ENCODE measurements around the gene EPB41L3.

EPB41L3 gene

DNA sequence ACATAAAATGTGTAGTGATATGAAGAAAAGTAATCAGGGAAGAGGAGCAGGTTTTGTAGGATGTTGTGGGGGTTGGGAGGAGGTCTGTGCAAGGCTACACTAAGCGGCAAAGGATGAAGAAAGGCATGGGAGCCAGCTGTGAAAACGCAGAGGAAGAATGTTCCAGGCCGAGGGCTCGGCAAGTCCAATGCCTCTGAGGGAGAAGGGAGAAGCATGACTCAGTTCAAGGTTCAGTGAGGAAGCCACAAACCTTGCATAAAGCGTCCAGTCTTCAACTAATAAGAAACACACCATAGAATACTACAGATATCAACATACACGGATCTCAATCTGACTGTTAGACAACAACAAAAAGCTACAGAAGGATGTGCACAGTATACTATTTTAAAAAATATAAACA lies 16.2 kb downstream of the EPB41L3 start:
- DNase-seq (ENCODE audit: low spot score) = no peak
- POLR2A ChIA-PET (ENCODE audit: low non-redundant PET) = no interaction called here
- CTCF ChIA-PET = no interaction called here
- TF ChIP-seq, protein P1, sequence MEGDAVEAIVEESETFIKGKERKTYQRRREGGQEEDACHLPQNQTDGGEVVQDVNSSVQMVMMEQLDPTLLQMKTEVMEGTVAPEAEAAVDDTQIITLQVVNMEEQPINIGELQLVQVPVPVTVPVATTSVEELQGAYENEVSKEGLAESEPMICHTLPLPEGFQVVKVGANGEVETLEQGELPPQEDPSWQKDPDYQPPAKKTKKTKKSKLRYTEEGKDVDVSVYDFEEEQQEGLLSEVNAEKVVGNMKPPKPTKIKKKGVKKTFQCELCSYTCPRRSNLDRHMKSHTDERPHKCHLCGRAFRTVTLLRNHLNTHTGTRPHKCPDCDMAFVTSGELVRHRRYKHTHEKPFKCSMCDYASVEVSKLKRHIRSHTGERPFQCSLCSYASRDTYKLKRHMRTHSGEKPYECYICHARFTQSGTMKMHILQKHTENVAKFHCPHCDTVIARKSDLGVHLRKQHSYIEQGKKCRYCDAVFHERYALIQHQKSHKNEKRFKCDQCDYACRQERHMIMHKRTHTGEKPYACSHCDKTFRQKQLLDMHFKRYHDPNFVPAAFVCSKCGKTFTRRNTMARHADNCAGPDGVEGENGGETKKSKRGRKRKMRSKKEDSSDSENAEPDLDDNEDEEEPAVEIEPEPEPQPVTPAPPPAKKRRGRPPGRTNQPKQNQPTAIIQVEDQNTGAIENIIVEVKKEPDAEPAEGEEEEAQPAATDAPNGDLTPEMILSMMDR (conservative IDR thresholded peaks at IDR 0.05; ENCODE audit: low read depth) = no peak
- H3K27ac ChIP-seq = no peak overlapping the region

DNA sequence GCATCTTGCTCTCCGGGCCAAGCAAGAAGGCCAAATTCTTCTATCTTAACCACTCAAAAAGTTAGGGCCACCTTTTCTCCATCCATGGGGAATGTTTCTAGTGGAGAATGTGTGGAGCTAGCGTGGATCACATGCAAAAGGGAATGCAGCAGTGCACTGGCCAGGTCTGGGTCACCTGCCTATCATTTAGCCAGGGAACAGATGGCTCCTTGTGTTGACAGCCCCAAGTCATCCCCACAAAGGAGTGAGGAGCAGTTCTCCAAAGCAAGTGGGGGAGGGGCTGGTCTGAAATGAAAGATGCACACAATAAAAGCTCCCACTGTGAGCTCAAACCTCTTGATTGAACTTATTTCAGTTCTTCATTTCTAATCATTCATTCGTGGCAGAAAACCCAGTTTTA lies 19.1 kb downstream of the EPB41L3 start:
- TF ChIP-seq, protein P1 (conservative IDR thresholded peaks at IDR 0.05; ENCODE audit: low read depth) = no peak
- CTCF ChIA-PET = interaction anchor here (0.8 kb wide), 1 partner anchor 997 kb away, joined by 4 read pairs; no protein-coding TSS in a partner anchor
- POLR2A ChIA-PET (ENCODE audit: low non-redundant PET) = no interaction called here

DNA sequence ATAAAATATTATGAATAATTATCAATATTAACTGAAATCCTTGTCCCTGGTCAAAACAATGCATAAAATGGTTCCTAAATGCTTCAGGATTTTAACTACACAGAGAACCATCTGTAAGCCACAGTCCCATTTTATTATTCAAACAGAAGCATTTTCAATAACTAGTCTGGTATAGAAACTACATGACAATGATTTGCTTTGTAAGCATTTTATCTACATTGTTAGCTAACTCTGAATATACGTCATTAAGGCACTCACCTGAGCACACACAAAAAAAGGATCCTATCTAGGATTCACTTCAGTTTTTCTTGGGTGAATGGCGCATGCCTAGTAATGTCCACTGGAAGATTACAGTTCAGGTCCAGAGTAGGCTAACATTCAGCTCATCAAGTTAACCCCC lies 22.8 kb downstream of the EPB41L3 start:
- no peak for DNase-seq (ENCODE audit: low spot score)
- ChIA-PET CTCF (no interaction called here), POLR2A (ENCODE audit: low non-redundant PET) (no interaction called here)
- H3K27ac ChIP-seq = no peak overlapping the region
- TF ChIP-seq, protein P1 (conservative IDR thresholded peaks at IDR 0.05; ENCODE audit: low read depth) = no peak

More for the DNA sequence above, 19.1 kb downstream of the EPB41L3 start:
- H3K27ac ChIP-seq = no peak overlapping the region
- no peak for DNase-seq (ENCODE audit: low spot score)

DNA sequence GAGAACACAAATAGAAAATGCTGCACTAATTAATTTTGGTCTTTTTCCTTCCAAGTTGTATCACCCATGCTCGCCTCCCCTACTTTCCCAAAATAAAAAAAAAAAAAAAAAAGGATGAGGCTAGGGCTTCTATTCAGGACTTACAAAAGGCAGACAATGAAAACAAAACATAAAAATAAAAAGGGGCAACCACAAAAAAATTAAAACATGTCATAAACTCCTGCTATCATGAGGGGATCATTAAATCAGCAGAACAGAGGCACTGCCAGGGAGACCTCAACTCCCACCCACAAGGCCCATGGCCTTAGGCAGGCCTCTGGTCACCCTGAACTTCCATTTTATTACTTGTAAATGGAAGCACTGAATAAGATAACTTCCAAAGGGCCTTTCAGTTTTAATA lies 23.3 kb downstream of the EPB41L3 start:
- TF ChIP-seq, protein P1 (conservative IDR thresholded peaks at IDR 0.05; ENCODE audit: low read depth) = no peak
- no peak for DNase-seq (ENCODE audit: low spot score)
- ChIA-PET POLR2A (ENCODE audit: low non-redundant PET) (no interaction called here), CTCF (no interaction called here)
- H3K27ac ChIP-seq = no peak overlapping the region

GRCh38 chr18:5519448-5520298 lies 24.1 kb downstream of the EPB41L3 start:
- TF ChIP-seq, protein P1 (conservative IDR thresholded peaks at IDR 0.05; ENCODE audit: low read depth) = no peak
- CTCF ChIA-PET = no interaction called here

DNA sequence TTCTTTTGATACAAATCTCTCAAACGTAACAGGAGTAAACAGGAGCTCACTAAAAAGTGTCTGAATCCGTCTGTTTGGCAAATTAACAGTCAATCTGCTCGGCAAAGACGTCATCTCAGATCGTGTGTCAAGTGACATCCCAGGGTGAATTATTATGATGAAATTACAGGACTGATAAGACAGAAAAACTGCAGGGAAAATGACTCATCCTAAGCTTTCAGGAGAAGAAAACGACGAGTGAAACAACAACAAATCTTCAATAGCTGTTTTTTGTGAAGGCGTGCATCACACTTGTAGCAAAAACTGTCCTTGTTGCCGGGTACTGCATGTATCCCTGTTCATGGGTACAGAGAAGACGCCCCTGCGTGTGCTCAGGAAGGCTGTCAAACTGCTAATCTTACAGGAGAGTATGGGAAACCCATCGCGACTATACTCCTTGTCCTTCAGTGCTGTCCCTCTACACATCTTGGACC lies 24.9 kb downstream of the EPB41L3 start:
- TF ChIP-seq, protein P1 (conservative IDR thresholded peaks at IDR 0.05; ENCODE audit: low read depth) = no peak
- no peak overlapping the region for H3K27ac ChIP-seq
- DNase-seq (ENCODE audit: low spot score) = no peak
- CTCF ChIA-PET = no interaction called here
- POLR2A ChIA-PET (ENCODE audit: low non-redundant PET) = no interaction called here

More at GRCh38 chr18:5519448-5520298, 24.1 kb downstream of the EPB41L3 start:
- no peak overlapping the region for H3K27ac ChIP-seq
- POLR2A ChIA-PET (ENCODE audit: low non-redundant PET) = no interaction called here
- DNase-seq (ENCODE audit: low spot score) = no peak

All from RWPE1 (cell line).